Measurements from ENCODE around the gene CDC42EP2.

Gene CDC42EP2

DNA sequence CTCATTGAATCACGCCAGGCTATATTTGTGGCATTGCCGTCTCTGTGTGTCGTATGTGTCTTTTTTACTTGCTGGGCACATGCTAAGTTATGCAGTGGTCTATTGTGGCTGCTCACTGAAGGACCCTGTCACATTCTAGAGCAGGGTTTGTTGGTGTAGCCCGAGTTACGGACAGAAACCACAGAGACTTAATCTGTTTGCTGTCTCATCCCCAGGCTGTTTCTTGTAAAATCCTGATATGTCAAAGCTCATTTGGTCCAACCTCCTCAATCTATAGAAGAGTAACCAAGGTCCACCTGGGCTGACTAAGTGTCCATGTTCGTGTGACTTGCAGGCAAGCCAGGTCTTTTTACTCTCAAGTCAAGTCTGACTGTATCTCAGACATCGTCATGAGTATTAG is 24.0 kb downstream of the CDC42EP2 start:
- TF ChIP-seq CREB1 (IDR thresholded peaks at IDR 0.05; ENCODE audit: low read depth), result no peak

DNA sequence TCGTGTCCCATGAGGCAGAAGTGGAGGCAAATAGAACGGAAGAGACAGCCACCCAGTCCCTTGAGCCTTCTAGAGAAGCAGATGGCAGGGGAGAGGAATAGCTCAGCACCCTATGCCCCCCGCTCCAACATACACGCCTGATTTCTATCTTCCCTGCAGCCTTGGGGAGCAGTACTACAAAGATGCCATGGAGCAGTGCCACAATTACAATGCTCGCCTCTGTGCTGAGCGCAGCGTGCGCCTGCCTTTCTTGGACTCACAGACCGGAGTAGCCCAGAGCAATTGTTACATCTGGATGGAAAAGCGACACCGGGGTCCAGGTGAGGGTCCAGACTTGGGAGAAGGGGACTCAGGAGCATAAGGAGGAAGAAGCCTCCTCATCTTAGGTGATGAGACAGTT is 25.6 kb downstream of the CDC42EP2 start:
- TF ChIP-seq CREB1 (IDR thresholded peaks at IDR 0.05; ENCODE audit: low read depth) (no peak), TCF12 (IDR thresholded peaks at IDR 0.05; ENCODE audit: low read depth) (no peak), FOXM1 (IDR thresholded peaks at IDR 0.05; ENCODE audit: borderline replicate concordance, low read depth) (no peak), YY1 (IDR thresholded peaks at IDR 0.05; ENCODE audit: low read depth) (no peak), NFIC (IDR thresholded peaks at IDR 0.05) (no peak), EGR1 (IDR thresholded peaks at IDR 0.05) (no peak)
- TF ChIP-seq, protein P1, sequence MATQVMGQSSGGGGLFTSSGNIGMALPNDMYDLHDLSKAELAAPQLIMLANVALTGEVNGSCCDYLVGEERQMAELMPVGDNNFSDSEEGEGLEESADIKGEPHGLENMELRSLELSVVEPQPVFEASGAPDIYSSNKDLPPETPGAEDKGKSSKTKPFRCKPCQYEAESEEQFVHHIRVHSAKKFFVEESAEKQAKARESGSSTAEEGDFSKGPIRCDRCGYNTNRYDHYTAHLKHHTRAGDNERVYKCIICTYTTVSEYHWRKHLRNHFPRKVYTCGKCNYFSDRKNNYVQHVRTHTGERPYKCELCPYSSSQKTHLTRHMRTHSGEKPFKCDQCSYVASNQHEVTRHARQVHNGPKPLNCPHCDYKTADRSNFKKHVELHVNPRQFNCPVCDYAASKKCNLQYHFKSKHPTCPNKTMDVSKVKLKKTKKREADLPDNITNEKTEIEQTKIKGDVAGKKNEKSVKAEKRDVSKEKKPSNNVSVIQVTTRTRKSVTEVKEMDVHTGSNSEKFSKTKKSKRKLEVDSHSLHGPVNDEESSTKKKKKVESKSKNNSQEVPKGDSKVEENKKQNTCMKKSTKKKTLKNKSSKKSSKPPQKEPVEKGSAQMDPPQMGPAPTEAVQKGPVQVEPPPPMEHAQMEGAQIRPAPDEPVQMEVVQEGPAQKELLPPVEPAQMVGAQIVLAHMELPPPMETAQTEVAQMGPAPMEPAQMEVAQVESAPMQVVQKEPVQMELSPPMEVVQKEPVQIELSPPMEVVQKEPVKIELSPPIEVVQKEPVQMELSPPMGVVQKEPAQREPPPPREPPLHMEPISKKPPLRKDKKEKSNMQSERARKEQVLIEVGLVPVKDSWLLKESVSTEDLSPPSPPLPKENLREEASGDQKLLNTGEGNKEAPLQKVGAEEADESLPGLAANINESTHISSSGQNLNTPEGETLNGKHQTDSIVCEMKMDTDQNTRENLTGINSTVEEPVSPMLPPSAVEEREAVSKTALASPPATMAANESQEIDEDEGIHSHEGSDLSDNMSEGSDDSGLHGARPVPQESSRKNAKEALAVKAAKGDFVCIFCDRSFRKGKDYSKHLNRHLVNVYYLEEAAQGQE (IDR thresholded peaks at IDR 0.05; ENCODE audit: low read depth), result no peak
- TF ChIP-seq, protein P2, sequence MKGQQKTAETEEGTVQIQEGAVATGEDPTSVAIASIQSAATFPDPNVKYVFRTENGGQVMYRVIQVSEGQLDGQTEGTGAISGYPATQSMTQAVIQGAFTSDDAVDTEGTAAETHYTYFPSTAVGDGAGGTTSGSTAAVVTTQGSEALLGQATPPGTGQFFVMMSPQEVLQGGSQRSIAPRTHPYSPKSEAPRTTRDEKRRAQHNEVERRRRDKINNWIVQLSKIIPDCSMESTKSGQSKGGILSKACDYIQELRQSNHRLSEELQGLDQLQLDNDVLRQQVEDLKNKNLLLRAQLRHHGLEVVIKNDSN (IDR thresholded peaks at IDR 0.05), result no peak
- TF ChIP-seq, protein P3, sequence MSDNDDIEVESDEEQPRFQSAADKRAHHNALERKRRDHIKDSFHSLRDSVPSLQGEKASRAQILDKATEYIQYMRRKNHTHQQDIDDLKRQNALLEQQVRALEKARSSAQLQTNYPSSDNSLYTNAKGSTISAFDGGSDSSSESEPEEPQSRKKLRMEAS (IDR thresholded peaks at IDR 0.05), result no peak

DNA sequence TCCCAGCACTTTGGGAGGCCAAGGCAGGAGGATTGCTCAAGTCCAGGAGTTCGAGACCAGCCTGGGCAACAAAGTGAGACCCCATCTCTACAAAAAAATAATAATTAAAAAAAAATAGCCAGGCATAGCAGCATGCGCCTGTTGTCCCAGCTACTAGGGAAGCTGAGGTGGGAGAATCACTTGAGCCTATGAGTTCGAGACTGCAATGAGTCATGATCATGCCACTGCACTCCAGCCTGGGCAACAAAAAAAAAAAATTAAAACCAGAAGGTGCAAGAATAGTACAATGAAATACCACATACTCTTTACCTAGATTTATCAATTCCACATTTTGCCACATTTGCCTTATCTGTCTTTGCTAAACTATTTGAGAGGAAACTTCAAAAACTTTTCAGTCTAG is 27.2 kb downstream of the CDC42EP2 start:
- no peak for TF ChIP-seq CEBPB (IDR thresholded peaks at IDR 0.05)
- TF ChIP-seq CREB1 (IDR thresholded peaks at IDR 0.05; ENCODE audit: low read depth), result no peak
- TF ChIP-seq EGR1 (IDR thresholded peaks at IDR 0.05), result no peak
- no peak for TF ChIP-seq TCF12 (IDR thresholded peaks at IDR 0.05; ENCODE audit: low read depth)
- no peak for TF ChIP-seq TAF1 (IDR thresholded peaks at IDR 0.05; ENCODE audit: low read depth)

DNA sequence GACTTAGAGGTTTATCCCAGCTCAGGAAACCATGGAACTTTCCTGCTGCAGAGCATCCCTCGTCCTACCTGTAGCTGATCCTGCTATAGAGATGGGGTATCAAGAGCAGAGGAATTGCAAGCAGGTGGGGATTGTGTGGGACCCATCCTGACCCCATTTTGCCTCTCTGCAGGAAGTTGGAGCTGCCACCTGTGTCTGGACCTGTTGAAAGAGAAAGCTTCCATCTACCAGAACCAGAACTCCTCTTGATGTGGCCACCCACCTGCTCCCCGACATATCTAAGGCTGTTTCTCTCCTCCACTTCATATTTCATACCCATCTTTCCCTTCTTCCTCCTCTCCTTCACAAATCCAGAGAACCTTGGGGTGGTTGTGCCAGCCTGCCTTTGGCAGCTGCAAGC is 36.8 kb downstream of the CDC42EP2 start:
- TF ChIP-seq EGR1 (IDR thresholded peaks at IDR 0.05) (no peak), RAD21 (IDR thresholded peaks at IDR 0.05; ENCODE audit: low read depth) (no peak), CREB1 (IDR thresholded peaks at IDR 0.05; ENCODE audit: low read depth) (no peak), FOXM1 (IDR thresholded peaks at IDR 0.05; ENCODE audit: borderline replicate concordance, low read depth) (no peak), YY1 (IDR thresholded peaks at IDR 0.05; ENCODE audit: low read depth) (no peak), ZBTB7A (IDR thresholded peaks at IDR 0.05; ENCODE audit: low read depth) (no peak), EP300 (IDR thresholded peaks at IDR 0.05; ENCODE audit: borderline replicate concordance) (no peak), TCF12 (IDR thresholded peaks at IDR 0.05; ENCODE audit: low read depth) (no peak)

DNA sequence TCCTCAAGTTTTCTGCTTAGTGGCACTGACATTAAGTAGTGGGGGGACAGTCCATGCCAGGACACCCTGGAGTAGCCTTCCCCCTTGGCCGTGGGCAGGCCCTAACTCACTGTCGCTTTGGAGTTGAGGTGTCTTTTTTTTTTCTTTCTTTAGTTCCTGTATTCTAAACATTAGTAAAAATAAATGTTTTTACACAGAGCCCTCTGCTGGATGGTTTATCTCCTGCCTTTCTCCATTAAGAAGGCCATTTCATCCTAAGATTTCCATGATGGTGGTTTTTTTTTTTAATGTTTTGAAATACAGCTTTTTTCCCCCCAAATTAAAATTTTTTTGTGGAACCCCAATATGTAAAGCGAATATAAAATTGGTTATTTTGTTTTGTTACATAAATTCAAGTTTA is 38.1 kb downstream of the CDC42EP2 start:
- TF ChIP-seq FOXM1 (IDR thresholded peaks at IDR 0.05; ENCODE audit: borderline replicate concordance, low read depth), result no peak
- no peak for TF ChIP-seq TAF1 (IDR thresholded peaks at IDR 0.05; ENCODE audit: low read depth)
- no peak for TF ChIP-seq TCF12 (IDR thresholded peaks at IDR 0.05; ENCODE audit: low read depth)
- no peak for TF ChIP-seq EGR1 (IDR thresholded peaks at IDR 0.05)
- TF ChIP-seq, protein P3 (IDR thresholded peaks at IDR 0.05), result no peak
- TF ChIP-seq, protein P2 (IDR thresholded peaks at IDR 0.05), result no peak
- no peak for TF ChIP-seq EP300 (IDR thresholded peaks at IDR 0.05; ENCODE audit: borderline replicate concordance)
- no peak for TF ChIP-seq ZBTB7A (IDR thresholded peaks at IDR 0.05; ENCODE audit: low read depth)
- no peak for TF ChIP-seq NFIC (IDR thresholded peaks at IDR 0.05)
- TF ChIP-seq CREB1 (IDR thresholded peaks at IDR 0.05; ENCODE audit: low read depth), result no peak
- TF ChIP-seq YY1 (IDR thresholded peaks at IDR 0.05; ENCODE audit: low read depth), result no peak
- TF ChIP-seq, protein P1 (IDR thresholded peaks at IDR 0.05; ENCODE audit: low read depth), result no peak
- no peak for TF ChIP-seq RAD21 (IDR thresholded peaks at IDR 0.05; ENCODE audit: low read depth)
- no peak for TF ChIP-seq TEAD4 (IDR thresholded peaks at IDR 0.05)
- TF ChIP-seq CEBPB (IDR thresholded peaks at IDR 0.05), result no peak

DNA sequence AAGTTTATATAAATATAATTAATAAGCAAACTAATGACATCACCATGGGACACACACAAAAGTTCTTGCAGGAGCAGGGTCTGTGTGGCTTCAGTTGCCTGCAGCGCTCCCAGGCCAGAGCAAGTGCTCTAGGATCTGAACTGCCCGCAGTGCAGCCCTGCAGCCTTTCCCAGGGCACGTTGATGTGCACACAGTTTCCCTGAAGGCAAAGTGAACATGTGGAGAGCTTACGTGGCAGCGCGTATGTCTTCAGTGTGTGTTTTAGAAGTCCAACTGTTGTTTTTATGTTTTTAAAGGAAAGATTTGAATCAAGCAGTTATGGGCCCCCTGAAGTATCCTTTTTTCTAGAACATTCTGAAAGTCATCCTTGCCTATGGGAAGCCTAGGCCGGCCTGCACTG is 38.7 kb downstream of the CDC42EP2 start:
- TF ChIP-seq, protein P1 (IDR thresholded peaks at IDR 0.05; ENCODE audit: low read depth), result no peak
- TF ChIP-seq TAF1 (IDR thresholded peaks at IDR 0.05; ENCODE audit: low read depth) (no peak), EGR1 (IDR thresholded peaks at IDR 0.05) (no peak), RAD21 (IDR thresholded peaks at IDR 0.05; ENCODE audit: low read depth) (no peak), CEBPB (IDR thresholded peaks at IDR 0.05) (no peak), FOXM1 (IDR thresholded peaks at IDR 0.05; ENCODE audit: borderline replicate concordance, low read depth) (no peak), ZBTB7A (IDR thresholded peaks at IDR 0.05; ENCODE audit: low read depth) (no peak), CREB1 (IDR thresholded peaks at IDR 0.05; ENCODE audit: low read depth) (no peak), TCF12 (IDR thresholded peaks at IDR 0.05; ENCODE audit: low read depth) (no peak), NFIC (IDR thresholded peaks at IDR 0.05) (no peak), TEAD4 (IDR thresholded peaks at IDR 0.05) (no peak)
- TF ChIP-seq, protein P2 (IDR thresholded peaks at IDR 0.05), result no peak
- TF ChIP-seq, protein P3 (IDR thresholded peaks at IDR 0.05), result no peak

All from Ishikawa (cell line).